ENCODE measurements around the gene SPCS2.

Gene SPCS2

DNA sequence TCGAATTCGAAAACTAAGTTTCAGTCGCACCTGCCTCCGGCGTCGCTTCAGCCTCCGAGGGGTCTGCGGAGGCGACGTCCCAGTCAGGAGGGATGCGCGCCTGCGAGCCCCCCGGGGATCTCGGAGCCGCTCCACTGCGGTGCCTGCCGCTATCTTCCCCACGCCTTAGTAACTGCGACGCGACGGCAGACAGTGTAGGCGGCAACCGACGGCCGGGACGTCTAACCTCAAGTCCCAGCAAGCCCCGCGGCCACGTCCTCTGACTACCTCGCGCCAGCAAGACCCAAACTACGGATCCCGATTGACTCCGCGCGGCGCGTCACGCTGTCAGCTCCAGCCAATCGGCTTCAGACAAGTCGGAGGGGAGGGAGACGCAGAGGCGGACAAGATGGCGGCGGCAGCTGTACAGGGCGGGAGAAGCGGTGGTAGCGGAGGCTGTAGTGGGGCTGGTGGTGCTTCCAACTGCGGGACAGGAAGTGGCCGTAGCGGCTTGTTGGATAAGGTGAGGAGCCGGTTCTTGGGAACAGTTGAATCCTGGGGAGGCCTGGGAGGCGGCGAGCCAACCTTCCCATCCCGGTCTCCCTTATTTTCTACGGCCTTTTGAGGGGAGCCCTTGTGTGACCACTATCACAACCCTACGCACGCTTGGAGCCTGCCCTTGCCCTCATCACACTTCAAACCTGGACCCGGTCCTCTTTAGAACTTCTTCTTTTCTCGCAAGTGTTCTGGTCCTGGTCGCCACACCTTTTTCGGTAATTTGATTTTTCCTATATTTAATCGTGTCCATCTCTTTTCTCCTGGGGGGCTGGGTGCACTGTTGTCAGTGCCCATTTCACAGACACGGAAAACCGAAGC is at the start of gene SPCS2, which contains the start of gene XRRA1:
Gene SPCS2 (plus strand): TSS at position 369 of the 855 bp plus-strand sequence. CDS start 20 bp downstream, at position 389.
Gene XRRA1 (minus strand): TSS at position 194 of the 855 bp plus-strand sequence. CDS start 8,213 bp downstream, outside the sequence.
- DNase-seq (ENCODE audit: low read depth), result peak; percentile 98

DNA sequence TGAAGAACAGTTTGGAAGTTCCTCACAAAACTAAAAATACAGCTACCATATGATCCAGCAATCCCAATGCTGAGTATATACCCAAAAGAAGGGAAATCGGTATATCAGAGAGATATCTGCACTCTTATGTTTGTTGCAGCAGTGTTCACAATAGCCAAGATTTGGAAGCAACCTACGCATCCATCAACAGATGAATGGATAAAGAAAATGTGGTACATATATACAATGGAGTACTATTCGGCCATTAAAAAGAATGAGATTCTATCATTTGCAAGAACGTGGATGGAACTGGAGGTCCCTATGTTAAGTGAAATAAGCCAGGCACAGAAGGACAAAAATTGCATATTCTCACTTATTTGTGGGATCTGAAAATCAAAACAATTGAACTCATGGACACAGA is 46.7 kb upstream of the SPCS2 start:
- no peak for DNase-seq (ENCODE audit: low read depth)

DNA sequence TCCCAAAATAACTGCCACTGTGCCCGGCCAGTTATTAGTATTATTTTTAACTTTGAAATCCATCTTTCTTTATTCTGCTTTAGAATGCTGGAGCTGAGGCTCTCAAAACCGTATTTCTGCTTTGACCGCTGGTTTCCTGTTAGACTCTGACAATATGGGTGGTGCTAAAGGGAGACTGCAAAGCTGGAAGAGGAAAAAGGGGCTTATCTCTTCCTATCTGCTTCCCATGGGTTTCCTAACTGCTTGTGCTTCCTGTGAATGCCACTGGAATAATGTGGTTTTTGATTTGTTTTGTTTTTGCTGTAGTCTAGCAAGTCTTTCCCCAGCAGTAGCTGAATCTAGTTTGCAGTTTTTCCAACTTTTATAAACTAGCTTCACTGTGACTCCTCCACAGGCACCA is 43.7 kb upstream of the SPCS2 start:
- no peak for DNase-seq (ENCODE audit: low read depth)

DNA sequence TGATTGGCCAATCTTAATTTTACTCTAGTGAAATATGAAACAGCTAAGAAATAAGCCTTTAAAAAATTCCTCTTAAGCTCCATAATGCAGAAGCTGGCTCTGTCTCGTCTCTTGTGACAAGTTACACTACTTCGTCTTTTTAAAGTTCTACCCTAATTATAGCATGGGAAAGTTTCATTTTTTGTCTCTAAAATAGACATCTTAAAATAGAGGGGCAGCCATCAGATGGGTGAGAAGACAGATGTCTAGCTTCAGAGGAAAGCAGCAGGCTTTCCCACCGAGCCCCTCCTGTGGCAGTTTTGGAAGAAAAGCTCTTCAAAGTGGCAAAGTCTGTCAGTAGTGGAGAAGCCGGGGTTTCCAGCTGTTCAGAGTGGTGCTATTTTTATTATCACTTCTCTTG is 39.7 kb upstream of the SPCS2 start:
- DNase-seq (ENCODE audit: low read depth), result no peak

DNA sequence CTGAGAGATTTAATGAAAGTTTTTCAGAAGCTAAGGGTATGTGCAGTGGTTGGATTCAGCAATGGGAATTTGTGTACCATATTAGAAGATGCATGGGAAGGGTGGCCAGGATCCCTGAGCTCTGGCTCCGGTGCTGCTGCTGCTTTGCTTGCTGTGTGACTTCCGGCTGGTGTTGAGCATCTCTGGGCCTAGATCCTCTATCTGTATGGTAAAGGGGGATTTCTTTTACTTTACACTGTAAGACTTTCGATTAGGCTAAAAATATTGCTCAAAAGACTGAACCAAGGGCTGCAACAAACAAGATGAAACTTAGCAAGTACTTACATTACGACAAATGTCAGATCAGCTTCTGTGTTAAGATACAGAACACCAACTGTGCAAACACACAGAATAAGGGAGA is 39.3 kb upstream of the SPCS2 start:
- no peak for DNase-seq (ENCODE audit: low read depth)

DNA sequence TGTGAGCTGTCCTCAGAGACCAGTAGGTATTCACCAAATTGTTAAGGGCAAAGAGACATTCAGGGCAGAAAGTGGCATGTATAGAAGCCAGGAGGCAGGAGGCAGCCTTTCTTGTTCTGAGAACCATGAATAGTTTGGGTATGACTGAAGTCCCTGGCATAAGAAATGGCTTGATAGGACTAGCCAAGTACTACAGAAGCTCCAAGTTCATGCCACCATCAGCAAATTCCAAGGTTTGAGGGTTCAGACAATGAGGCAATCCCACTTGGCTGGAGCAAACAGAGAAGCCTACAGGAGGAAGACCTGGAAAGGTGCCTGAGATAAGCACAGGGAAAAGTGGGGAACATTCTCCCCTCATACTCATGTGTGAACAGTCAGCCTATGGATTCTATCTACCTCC is 25.9 kb upstream of the SPCS2 start:
- no peak for DNase-seq (ENCODE audit: low read depth)

DNA sequence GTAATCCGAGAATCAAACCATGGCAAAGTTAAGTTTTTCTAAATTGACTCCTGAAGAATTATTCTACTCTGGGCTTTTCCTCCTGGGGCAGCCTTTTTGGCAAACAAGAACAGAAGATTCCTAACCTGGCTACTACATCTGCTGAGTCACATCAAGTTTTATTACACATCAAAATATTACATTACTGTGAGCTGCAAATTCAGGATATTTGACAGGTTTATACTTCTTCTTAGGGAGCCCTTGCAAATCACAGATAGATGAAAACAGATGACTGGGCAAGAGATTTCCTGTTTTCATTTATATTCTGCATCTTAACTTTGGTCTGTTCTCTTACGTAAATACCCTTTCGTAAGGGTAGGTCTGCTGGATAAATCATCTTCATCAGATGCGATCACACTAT is 23.8 kb upstream of the SPCS2 start:
- DNase-seq (ENCODE audit: low read depth), result peak; percentile 27

DNA sequence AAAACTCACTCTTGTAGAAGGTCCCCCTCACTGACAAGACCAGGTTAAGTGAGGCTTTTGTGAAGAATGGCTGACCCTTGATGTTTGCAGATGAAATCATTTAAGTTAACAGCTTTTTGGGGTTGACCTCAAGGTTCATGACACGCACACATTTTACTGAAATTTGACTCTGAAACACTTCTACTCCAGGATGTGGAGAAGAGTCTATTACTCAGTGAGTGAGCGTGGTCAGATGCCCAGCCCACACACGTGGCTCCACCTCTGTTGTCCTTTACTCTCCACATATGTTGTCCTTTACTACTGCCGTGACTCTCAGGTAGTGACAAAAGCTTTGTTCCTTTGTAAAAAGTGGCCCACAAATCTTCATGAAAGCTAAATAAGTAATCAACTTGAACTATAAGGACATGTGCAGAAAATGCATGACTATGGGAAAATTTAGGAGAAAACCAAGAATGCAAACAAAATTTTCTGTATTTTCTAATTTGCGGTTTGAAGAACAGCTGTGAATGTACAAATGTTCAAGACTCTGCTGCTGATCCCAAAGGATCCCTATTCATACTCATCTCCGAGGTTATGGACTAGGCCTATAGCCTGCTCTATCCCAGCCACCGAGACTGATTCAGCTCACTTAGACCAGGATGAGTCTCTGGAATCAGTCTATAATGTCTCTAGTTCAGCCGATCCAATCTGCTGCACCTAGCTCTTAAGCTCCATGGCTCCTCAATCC is 22.6 kb upstream of the SPCS2 start:
- DNase-seq (ENCODE audit: low read depth), result peak; percentile 74

DNA sequence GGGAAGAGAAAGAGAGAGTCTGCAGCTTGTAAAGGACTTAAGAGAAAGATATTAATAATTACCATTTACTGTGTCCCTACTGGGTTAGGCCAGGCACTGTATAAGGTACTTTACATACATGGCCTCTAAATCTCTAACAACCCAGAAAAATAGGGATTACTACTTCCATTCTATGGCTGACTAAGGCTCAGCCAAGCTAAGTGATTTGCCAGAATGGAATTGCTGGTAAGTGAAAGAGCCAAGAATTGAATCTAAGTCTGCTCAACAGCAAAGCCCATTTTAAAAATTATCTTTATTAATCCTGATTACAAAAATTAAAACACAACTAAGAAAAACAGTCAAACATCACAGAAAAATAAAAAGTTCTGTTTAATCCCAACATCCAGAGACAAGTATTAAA is 21.6 kb upstream of the SPCS2 start:
- no peak for DNase-seq (ENCODE audit: low read depth)

DNA sequence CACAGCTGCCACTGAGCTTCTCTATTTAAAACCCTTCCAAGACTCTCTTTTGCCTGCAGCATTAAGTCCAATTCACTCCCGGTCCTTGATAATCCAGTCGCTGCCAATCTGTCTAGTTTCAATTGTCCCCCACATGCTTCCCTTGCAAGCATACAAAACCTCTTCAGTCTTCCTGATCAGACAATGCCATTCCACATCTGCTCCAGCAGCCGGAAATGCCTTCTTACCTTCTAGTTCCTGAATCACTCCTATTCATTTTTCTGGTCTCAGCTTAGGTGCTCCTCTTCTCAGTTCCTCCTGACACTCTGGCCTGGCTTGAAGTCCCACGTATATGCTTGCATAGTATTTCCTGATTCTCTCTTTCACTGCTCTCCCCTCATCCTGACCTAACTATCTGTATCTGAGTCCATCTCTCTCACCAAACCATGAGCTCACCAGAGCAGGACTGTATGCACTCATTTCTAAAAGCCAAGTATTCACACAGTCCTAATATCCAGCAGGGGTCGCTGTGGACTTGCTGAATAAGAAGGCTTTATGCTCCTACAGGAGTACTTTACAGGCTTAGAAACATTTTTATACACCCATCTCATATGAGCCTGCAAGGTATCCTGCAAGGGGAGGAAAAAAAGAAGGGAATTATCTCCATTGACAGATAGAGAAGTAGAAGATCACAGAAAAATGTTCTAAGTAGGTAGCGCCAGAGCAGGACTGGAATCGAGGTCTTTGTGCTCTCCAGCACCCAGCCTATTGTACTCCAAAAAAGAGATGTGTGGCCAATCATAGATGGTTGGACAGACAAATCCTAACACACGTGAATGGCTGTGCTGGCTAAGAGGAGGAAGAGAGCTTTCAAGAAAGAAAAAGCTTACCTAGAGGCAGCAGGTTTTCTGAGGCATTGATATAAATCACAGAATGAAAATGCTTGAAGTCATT is 19.4 kb upstream of the SPCS2 start:
- DNase-seq (ENCODE audit: low read depth), result peak; percentile 90

DNA sequence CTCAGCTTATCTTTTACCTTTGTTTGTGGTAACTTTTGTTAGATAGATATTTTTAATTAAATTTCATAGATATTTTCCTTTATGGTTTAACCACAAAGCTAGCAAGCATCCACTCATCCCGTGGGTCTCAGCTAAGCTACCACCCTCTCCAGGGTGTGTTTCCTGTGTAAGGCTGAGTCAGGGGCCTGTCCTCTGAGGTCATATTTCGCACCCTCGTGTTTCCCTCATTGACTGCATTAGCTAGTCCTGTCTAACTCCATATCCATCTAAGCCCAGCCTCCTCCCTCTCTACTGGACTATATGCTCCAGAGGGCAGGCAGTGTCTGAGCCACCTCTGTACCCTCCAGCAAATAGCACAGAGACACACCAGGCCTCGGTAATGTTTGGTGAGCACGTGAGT is 16.9 kb upstream of the SPCS2 start:
- peak; percentile 66 for DNase-seq (ENCODE audit: low read depth)

DNA sequence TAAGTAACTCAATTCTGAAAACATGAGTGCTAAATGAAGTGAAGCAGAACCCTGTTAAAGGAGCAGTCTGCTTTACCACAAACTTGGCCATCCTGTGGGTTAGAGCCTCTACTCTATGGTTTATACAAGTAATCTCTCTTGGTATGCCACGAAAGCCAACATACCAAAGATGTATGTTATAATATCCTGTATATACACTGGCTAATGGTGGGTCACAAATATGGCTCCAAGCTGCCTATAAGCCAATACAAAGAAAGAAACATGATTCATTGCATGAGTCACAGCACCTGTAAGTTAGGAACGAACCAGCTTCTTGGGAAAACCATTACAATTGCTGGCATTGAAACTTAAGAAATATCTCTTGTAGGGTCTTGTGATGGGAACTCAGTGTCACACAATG is 16.3 kb upstream of the SPCS2 start:
- DNase-seq (ENCODE audit: low read depth), result peak; percentile 59

DNA sequence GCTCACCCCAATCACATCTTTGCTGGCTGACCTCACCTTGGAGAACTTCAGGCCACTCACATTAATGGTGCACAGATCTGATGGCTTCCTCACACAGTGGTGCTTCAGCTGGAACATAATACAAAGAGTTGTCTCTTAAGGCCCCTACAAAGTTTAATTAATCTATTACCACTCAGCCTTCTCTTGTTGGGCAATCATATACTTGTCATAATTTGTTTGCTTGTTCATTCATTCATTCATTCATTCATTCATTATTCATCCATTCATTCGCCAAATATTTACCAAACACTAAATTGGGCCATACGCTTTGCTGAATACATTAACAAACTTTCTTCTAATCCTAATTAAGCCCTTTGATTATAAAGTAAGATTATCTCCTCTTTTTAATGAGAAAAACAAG is 15.3 kb upstream of the SPCS2 start:
- DNase-seq (ENCODE audit: low read depth), result no peak

DNA sequence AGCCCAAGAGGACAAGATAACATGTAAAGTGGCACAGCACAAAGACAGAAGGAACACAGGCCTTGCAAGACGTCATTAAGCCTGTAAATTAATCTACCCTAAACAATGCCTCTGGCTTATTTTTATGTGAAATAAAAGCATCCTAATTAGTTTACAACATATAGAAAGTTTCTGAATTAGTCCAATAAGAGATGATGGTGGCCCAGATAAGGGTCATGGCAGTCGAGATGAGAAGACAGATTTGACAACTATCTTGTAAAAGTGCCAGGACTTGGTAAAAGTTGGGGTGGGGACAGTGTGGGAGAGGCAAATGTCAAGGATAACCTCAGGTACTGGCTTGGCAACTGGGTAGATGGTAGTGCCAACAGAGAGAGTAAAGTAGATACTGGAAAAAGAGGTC is 13.8 kb upstream of the SPCS2 start:
- DNase-seq (ENCODE audit: low read depth), result no peak

DNA sequence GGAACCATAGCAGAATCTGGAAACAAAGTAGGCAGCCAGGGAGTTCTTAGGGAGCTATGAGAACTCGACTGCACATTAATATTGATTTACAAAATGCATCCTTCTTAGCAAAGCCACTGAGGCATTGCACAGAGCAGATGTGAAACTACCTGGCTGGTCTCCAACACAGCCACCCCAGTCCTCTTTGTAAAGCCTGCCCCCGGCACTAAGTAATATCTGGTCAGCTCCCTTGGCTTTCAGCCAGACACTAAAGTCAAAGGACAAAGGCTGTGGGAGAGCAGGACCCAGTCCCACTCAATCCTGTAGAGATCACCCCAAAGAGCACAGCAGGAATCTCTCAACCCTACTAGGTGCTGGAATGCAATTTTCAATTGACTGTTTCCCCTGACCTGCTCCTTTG is 13.0 kb upstream of the SPCS2 start:
- DNase-seq (ENCODE audit: low read depth), result no peak

DNA sequence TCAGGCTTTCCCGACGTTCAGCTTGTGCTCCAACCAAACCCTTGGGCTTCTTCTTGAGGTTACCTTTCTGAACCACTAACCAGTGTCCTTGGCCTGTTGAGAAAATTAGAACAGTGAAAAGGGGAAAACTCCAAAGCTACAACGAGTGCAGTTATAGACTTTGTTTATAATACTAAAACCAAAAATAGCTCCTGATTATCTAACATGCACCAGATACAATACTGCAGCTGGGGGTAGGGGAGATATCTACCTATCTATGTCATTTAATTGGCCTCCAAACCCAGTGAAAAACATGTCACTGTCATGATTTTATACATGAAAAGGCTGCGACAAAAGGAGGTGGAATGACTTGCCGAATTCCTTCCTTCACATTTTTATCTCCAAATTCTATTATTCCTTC is 12.1 kb upstream of the SPCS2 start:
- DNase-seq (ENCODE audit: low read depth), result no peak

DNA sequence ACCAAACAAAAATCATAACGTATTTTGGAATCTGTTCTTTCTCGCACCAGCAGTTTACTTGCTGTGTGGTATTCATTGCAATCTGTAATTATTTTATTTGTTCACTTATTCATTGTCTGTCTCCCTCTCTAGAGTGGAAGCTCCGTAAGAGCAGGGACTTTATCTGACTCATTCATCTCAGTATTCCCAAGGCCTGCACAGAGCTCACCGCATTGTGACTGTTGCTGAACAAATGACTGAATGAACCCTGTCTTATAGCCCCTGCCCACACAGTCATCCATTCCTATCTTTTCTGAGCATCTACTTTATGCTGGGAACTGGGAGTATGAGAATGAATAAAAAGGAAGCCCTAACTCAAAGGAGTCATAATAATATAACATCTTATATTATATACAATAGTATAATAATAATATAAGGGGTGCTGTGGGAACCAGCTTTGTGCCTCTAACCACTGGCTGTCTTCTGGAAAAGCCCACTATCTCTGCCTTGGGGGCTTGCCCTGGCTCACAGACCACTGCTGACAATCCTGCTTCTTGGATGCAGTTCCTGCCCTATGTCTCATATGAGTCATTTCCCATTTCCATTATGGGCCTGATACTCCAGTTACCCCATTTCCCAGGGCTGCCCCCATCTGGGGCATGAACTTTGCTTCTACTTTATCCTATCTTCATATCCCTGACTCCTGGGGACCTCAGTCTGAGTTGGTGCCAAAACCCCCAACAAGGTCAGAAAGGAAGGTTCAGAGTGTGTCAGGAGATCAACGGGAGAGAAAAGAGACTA is 11.2 kb upstream of the SPCS2 start:
- peak; percentile 54 for DNase-seq (ENCODE audit: low read depth)

DNA sequence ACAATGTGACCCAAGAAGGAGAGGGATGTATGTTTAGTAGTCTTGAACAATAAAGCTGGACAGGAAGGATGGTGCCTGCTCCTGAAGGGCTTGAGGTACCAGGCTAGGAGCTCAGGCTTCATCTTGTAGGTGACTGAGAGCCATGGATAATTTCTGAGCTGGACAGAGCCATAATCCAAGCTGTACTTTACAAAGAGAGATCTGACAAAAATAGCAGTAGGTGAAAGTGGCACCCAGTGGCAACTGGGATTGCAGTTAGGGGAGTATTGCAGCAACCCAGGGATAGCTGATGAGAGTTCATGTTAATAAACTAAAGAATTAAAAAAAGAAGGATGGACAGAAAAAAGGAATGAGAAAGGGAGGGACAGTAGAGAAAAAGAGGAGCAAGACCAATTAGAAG is 7.6 kb upstream of the SPCS2 start:
- DNase-seq (ENCODE audit: low read depth), result peak; percentile 7

DNA sequence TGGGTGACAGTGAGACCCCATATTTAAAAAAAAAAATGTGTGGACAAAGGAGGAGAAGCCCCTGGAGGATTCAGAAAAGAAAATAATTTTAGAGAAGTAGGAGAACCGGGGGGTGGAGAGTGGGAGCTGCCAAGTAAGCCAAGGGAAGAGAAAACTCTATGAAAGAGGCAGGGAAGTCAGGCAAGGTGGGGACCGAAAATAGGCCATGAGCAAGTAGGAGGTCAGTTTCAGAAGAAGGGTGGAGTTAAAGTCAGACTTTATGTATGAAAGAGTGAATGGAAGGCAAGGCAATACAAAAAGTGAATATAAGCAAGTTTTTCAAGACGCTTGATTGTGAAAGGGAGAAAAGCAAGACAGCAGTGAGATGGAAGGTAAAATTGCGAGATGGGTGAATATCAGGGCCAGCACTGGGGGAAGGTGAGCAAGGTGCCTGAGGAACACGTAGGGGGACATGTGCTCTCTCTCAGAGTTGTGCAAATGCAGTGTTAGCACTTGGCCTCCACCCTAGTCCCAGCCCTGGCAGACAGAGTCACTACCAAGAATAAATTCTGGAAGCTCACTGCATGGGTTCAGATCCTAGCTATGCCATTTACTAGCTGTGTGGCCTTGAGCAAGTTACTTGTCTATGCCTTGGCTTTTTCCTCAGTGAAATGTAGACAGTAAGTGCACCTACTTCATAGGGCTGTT is 6.8 kb upstream of the SPCS2 start:
- DNase-seq (ENCODE audit: low read depth), result no peak

DNA sequence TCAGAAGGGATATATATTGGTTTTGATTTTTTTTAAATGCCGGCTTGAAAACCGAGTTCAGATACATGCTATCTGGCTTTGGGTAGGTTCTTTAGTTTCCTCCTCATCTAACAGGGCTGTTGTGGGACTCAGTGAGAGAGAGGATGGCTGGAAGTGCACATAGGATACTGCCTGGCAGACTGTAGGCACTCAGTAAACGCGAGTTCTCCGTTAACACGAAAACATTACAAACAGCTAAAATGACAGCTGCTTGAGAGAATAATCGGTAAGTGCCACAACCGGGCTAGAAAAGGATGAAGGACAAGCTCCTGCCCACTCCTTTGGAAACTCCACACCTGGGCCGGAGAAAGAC is 544 bp upstream of the SPCS2 start:
- peak; percentile 36 for DNase-seq (ENCODE audit: low read depth)

DNA sequence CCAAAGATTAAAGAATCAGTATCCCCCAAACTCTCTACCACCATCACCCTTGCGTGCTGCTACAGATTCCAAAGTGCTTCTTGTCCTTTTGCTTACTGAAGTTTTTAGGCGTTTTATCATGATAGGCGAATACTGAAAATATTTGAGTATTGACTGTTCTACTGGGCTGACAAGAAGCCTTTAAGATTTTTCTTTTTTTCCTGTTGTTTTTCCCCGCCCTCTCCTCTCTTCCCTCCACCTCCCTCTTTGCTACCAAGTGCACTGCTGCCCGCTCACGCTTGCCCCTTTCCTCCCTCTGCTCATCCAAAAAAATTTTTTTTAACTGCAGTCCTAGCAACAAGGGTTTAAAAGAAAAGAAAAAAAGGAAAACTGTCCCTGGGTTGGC is 679 bp downstream of the SPCS2 start:
- peak; percentile 64 for DNase-seq (ENCODE audit: low read depth)

All from EH (cell line).